GM19238 (cell line): Measurements from ENCODE around the gene LEO1.

ENCODE experiments used
- DNase-seq: peaks from one replicate; pipeline ENCODE4 v3.0.0; 2011; ENCODE audit warnings: low spot score; ENCODE audit not compliant: insufficient read length

LEO1 gene

GRCh38 chr15:51971375-51972133 lies at the start of gene LEO1:
Gene LEO1, minus strand, starts transcription at chr15:51971778. Its CDS starts 33 bp downstream, at chr15:51971745.
- DNase-seq = peak; percentile 89

GRCh38 chr15:52021128-52021671 lies 49.6 kb upstream of the LEO1 start:
- DNase-seq = peak; percentile 66

DNA sequence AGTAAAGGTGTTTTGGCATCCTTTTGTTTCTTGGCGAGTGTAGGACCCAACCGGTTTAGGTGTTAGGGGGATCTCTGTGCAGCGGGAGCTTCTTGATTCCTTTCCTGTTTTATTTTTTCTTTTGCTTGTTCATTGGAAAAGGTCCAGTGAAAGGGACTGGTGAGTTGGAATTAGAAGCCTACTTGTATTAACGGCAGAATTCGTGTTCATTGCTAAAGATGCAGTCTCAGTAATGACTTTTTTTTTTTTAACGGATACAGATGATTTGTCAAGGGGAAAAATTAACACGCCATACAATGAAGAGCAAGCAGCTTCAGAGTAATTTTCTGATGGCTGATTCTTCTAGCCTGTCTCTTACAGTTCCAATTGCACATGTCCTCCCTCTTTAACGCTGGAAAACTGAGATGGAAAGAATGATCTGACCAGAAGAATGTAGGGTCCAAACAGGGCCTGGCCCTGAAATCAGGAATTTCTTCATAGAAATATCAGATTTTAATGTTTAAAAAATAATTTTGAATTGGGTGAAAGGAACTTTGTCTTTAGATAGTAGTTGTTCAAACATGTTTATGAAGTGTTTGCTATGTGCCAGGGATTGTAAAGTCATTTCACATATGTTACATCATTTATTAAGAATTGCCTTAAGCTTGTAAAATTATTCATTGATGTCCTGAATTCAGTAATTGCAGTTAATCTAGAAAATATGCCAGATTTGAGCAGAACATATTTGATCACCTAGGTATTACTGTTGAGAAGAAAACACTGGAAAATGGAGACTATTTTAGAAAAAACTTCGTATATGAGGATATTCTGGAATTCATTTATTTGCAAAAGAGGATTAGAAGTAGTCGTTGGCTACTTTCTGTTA lies 48.9 kb upstream of the LEO1 start:
- no peak for DNase-seq

DNA sequence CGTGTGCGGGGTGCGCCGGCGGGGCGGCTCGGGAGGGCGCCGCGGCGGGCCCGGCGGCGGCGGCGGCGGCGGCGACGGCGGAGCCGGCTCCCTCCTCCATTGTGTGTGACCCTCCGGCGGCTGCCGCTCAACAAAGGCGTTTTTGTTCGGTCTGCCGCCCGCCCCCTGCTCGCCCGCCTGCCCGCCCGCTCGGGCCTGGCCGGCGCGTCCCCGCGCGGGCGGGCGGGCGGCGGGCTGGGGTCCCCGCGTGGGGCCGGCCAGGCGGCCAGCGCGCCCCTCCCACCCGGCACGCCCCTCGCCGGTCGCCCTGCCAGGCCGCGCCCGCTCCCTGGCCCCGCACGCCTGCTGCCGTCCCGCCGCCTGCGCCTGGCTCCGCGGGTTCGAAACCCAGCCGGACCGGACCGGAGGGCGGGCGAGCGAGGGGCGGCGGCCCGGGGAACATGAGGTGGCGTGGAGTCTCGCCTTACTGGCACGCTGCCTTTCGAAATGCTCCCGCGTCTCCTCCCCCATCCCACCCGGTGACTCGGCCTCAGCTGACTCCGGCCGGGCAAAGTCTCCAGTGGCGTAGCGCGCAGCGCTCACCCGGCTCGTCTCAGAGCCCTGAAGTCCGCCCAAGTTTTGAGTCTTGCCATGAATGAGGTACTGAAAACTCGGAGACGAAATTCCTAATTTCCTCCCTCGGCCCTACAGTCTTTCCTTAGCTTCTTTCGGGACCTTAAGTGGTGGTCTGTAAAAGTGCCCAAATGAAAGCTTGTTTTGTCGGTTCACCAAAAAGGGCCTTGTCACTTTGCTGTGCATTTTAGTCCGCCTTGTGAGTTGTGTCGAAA lies 48.0 kb upstream of the LEO1 start:
- DNase-seq = peak; percentile 79

- DNase-seq = peak; percentile 94
Measured at GRCh38 chr15:52018693-52019393, 47.3 kb upstream of the LEO1 start, which contains the start of gene MAPK6. Gene MAPK6, plus strand, starts transcription at chr15:52019219. Its CDS starts 27,242 bp downstream, at chr15:52046461.

- DNase-seq = no peak
Measured at GRCh38 chr15:52018244-52018643, 46.7 kb upstream of the LEO1 start.

DNA sequence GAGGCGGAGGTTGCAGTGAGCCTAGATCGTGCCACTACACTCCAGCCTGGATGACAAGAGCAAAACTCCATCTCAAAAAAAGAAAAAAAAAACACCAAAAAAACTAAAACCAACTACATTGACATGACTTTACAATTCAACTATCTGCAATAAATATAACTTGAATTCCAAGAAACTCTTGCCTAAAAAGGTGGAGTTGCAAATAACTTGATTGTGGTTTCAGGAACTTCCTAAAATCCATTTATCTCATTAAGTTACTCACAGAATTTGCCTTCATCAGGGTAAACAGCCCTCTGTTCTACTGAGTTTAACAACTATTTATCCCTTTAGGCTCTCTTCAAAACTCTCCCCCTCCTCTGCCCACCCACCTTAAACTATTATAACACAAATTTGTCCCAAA lies 44.7 kb upstream of the LEO1 start:
- no peak for DNase-seq

GRCh38 chr15:52014616-52015015 lies 43.0 kb upstream of the LEO1 start:
- DNase-seq = no peak

DNA sequence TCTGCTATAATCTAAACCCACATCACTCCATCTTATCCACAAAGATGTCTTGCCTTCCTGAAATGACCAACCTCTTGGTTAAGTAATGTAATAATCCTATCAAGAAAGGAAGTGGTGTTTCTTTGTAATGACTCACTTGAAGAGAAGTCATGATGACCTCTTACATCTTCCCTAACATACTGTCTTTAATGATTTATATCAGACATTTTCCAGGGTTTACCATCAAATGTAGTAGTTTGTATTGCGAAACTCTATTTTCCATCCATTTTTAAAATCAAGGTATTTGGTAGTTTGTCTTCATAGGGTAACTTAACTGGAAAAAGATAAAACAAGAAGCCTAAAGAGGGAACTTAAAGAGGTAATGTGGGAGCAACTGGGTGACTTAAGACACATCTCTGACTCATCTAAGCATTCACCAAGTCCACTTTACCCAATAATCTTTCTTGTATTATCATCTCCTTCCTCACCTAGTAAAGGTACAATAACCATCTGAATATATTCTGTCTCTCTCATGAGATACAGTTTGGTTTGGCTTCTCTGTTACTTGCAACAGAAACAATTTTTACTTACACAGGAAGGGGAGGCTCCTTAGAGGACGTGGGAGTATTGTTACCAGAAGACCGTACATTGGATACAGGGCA lies 41.7 kb upstream of the LEO1 start:
- no peak for DNase-seq

GRCh38 chr15:52012210-52012609 lies 40.6 kb upstream of the LEO1 start:
- no peak for DNase-seq

DNA sequence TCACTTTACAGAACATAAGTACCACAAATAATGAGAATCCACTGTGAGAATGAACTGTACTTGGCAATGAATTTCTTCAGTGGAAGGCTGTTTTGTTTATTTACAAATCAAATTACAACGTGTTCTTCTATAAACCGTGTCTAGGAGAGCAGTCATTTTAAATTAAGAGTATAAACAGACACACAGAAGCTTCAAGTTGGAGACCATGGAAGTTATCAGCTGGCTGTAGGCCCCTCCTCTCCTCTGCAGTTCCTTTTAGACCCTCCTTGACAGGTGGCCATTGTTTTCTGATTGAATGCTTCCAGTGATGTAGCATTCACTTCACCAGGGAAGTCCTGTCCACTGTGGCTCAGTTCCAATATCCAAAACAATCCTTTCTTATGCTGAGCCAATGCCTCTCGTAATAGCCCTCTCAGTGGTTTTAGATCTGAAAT lies 40.1 kb upstream of the LEO1 start:
- no peak for DNase-seq

GRCh38 chr15:52010633-52011595 lies 39.3 kb upstream of the LEO1 start:
- DNase-seq = no peak

DNA sequence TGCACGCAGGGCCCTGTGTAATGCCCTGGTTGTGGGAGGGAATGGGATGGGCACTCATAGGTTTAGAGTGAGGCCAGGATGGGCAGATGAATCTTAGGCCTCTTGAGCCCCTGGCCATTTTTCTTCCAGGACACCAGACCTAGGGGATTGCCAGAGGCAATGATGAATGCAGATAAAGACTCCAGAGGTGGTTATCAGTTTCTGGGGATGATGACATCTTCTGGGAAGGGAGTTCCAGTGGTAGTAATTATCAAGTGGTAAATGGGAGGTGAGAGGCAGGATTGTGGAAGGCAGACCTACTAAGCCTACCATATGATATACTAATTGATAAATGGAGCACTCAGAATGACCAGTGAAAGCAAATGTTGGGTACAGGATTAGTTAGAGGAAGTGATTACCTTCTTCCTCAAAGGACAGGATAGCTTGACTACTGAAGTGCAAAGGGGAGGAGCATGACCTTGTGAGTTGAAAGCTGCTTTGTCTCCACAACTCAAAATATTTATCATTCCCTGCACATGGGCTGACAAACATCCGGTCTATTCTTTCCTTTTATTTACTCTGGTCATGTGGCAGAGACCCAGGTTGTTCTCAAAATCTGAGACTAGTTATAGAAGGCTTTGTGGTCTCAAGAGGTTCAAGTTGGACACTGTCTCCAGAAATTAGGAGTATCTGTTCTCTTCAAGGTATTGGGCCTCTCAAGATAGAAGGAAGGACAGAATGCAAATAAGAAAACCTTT lies 37.3 kb upstream of the LEO1 start:
- DNase-seq = no peak

DNA sequence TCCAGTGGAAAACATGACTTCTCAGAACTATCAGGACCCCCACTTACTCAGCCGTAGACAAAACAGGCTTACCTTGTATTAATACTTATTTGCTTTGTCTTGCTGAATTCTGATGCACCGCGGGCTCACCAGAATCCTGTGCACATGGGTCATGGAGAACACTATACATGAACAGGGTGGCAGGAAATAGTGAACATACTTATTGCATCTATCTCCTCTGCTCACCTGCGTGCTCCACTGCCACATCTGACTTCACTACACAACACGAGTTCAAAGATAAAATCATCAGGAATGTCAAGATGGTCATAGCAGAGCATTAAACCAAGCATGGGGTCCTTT lies 36.8 kb upstream of the LEO1 start:
- DNase-seq = no peak

DNA sequence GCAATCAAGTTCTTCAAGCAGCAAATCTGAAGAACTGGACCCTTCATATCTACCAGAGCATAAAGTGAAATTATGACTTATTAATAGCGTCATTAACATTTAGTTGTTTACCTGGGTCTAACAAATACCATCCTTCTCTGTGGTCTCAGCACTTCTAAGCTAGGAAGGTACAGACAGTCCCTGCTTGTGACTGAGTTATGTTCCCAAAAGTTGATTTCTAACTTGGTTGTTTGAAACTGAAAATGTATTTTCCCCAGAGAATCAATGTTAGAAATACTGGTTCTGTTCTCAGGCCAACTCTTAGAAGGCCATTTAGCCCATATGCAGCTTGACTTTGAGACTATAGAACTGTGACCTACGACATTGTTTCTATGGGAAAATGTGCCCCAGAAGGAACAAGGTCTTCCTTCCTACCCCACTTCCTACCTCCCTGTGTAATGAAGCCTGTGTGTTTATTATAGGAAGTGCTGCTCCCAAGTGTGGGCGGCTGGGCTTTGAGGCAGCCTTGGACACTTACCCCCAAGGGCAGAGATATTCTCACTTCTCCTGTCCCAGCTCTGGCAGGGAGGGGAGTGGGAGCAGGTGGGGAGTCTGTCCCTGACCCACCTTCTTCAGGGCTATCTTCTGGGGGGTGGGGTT lies 35.2 kb upstream of the LEO1 start:
- DNase-seq = no peak

DNA sequence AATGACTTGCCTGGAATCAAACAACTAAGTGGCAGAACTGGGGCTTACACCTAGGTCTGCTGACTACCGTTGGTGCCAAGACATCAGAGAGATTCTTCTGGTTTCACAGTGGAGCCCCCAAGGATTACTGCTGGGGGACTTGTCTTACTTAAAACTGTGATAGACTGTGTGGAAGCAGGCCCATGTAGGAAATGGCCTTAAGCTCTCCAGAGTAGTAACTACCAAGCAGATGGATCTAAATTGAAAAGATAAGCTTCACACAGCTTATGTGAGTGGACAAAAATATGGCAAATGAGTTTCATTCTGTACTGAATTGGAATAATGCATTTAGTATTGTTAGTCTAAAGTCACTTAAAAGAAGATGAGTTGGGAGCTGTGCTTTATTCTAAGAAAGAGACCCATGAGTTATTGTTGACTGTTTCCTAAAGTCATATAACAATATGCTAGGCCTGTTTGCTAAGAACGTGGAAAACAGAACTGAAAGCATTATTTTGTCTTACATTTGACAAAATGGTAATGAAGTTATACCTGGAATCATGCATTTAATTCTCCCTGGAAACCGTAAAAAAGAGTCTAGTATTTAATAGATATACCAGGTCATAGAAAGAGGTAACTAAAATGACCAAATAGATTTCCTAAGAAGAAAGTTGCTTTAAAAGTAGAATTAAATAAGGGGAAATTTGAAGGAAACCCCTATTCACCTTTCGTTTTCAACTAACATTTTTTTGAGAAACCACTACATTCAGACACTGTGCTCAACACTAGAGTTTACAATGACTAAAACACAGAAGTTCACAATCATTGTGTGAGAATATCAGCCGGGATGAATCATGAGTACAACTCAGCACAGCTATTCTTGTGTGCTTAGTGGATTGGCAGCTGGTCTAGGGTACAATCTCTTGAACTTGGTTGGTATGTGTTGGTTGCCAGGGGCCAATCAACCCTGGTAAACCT lies 34.4 kb upstream of the LEO1 start:
- no peak for DNase-seq

DNA sequence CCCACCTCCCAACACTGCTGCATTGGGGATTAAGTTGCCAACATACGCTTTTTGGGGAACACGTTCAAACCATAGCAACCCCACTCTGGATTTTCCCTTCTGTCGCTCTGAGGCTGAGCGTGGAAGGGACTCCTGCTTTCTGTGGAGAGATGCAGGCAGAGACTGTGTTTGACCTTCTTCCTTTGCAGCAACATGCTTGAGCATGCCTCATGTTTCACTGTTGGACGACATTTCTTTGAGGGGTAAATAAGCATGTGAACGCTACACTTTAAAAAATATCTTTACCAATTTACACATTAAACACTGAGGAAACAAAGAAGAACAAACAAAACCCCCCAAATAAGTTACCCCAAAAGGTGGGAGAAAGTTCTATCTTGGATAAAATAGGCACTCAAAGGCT lies 33.2 kb upstream of the LEO1 start:
- DNase-seq = no peak
